Activated CD4-positive, alpha-beta T cell treated with anti-CD3 and anti-CD28 coated beads for 4 hours (primary cell): ENCODE data around the gene MYO1G.

Experiments
- DNase-seq, 2 donors: peaks; one replicate each; pipeline ENCODE4 v3.0.0-alpha.2; 2020

Gene MYO1G

DNA sequence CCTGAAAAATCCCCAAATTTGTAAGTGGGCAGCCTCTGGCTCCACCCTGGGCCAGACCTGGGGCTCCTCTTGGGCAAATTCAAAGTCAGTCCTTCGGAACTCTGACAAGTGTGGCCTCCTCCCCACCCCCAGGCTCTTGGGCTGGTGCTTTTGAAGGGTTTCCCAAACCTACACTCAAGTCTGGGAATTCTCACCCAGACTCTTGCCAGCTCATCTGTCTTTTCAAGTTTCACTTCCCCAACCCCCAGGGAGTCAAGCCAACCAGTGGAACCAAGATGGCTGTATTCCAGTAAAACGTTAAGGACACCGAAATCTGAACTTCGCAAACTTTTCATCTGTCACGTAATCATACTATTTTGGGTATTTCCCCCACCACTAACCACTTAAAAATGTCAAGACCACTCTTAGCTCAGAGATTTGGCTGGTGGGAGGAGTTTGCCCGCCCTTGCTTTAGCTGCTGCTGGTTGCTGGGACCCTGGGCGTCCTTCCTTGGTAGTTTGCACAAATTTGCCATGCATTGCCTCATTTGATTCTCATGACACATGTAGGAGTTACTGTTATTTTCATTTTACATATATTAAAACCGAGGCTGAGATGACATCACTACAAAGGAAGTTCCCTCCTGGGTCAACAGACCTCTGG lies 1.7 kb upstream of the MYO1G start:
- peak; percentile 48 to 57 for DNase-seq

DNA sequence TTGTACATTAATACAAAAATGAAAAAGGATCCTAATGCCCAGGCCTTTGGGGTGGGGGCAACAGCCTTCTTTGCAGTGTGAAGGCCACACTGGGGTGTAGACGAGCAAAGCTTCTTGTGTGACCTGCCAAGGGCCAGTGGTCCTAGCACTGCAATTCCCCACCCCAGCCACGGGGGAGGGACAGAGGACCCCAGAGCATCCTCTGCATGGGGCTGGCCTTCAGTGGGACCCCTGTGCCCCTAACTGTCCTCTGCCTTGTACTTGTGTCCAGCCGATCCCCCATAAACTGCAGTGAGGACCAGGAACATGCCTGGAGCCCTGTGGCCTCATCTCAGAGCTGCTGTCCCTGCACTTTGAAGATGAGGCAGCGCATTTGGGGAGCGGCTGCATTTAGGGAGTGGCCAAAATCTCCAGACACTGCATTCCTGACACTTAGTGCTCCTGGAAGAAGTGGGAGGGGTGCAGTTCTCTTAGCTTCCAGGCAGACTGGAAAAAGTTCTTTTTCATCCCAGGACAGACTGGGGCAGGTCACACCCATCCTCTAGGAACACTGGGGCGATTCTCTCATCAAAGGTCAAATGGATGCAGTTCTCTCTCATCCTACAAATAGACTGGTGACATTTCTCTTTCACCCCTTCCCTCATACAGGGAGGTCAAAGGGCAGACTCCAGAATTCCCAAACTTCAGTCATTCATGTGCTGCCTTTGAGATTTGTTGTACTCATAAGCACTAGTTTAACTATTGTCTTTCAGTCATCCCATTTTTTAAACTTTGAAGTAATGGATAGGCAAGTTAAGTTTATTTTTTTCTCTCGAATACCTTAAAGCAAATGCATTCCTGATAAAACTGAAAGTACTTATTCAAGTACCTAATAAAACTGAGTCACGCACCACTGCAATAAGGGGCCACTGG lies 922 bp upstream of the MYO1G start:
- DNase-seq, result no peak

DNA sequence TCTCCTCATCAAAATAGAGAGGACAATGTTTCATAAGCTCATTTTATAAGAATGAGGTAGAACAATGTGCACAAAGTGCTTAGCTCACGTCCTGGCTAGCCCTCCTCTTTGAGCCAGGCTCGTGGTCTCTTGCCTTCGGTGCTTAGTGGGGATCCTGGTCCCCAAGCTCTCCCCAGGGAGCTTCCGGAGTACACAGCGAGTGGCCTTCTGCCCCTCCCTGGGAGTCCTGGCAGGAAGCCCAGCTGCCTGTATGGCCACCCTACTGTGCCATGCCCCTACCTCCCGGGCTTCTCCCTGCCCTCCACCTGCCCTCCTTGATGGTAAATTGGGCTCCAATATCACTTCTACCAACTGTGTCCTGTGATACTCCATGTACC lies 868 bp downstream of the MYO1G start:
- DNase-seq, result no peak

DNA sequence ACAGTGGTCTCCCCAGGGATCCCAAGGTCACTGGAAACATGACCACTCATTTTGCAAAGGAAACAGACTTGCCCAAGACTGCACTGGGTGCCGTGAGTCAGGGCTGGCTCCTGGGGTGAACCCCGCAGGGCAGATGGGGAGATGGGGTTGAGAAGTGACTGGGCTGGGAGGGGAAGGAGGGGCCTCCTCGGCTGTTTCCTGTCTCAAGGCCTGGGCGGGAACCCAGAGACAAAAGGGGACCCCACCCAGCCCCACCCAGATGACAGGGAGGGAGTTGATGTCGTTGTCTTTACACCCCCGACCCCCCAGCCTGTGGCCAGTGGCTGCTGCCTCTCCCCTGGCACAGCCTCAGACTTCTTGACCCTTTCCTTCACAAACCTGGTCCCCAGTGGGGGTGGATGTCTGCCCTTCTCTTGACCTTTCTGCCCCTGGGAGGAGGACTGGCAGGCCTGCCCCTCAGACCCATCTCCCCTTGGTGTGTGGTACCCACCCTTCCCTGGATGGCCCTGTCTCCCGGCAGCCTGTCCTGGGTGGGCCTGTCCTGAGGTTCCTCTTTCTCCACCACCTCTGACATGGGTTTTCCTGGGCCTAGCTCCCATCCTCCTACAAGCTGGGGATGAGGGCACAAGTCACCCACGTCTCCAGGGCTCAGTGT lies 1.4 kb downstream of the MYO1G start:
- DNase-seq, result peak; percentile 61 to 72

DNA sequence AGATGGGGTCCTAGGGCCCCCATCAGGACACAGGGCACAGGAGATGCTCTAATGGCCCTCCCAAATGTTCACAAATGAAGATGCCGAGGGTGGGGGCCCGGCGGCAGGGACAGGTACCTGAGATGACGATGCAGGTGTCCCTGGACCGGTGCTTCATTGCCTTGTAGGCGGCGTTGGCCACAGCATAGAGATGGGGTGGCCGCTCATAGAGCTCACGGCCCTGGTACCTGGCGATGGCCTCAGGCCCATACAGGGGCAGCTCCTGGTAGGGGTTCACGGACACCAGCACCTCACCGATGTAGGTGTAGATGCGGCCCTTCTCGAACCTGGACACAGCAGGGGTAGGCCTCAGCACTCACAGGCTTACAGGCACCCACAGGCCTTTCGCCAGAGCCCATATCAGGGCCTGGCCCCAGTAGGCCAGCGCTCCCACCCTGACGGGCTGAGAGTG lies 2.0 kb downstream of the MYO1G start:
- no peak for DNase-seq

DNA sequence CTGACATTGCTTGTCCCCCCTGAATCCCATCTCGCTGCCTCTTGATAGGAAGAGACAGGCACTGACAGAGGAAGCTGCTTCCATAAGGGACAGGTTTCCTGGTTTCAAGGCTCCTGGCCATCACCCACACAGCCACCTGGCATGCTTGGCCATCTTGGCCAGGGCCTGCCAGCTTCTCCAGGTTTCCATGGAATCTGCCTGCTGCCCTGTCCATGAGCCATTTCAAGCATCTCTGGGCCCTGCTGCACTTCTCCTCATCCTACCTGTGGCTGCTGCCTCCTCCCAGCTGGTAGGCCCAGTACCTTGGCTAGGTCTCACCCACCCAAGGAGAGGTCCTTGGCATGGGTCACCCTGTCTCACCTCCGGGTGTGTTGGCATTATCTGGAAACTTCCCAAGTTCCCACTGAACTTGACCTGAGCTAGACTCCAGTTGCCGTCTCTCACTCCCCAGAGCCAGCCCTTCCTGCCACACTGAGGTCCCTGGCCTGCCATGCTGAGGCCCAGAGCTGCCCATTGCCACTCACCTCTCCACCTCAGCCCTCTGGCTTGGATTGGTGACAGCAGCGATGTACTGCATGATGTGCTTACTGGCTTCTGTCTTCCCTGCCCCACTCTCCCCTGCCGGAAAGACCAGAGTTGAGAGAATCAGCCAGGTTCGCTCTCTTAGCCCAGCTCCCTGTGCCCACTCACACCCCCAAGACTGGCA lies 2.6 kb downstream of the MYO1G start:
- DNase-seq, result no peak

DNA sequence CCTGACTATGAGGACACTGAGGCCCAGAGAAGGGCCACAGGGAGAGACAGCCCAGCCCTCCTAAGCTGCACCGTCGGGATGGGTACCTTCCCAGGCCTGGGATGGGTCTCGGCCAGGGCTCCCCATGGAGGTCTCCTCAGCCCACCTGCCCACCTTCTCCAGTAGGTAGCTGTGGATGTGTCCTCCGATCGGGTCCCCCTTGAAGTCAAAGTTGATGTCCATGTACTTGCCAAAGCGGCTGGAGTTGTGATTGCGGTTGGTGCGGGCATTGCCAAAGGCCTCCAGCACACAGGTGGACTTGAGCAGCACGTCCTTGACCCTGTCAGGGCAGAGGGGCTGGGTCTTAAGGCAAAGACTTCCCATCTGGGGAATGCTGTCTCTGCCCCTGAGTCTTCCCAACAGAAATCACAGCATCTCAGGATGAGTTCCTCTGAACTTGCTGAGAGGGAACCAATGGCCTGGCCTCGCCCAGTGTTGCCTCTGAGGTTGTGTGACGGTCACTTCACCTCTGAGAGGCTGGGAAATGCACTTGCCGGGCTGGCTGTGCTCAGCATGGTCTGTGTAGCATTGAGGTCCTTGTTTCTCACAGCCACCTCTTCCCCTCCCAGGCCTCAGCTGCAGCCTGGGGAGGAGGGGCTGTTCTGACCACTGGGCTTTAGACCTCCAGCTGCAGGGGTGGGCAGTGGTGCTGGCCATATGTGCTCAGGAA lies 3.3 kb downstream of the MYO1G start:
- DNase-seq, result no peak

DNA sequence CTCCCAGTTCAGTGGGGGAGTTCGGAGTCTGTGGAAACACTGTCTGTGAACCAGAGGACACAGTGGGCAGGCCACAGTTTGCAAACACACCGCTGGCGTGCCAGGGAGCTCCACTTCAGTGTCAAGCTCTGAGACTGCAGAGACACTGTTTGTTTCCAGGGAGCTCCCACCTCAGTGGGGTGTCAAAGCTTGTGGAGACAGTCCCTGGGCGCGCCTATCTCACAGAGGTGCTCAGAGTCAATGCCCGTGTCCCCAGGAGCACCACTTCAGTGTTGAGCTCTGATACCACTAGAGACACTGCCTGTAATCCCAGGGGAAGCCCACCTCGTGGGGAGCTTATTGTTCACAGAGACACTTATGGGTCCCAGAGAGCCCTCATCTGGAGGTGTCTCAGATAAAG lies 4.3 kb downstream of the MYO1G start:
- DNase-seq, result no peak

DNA sequence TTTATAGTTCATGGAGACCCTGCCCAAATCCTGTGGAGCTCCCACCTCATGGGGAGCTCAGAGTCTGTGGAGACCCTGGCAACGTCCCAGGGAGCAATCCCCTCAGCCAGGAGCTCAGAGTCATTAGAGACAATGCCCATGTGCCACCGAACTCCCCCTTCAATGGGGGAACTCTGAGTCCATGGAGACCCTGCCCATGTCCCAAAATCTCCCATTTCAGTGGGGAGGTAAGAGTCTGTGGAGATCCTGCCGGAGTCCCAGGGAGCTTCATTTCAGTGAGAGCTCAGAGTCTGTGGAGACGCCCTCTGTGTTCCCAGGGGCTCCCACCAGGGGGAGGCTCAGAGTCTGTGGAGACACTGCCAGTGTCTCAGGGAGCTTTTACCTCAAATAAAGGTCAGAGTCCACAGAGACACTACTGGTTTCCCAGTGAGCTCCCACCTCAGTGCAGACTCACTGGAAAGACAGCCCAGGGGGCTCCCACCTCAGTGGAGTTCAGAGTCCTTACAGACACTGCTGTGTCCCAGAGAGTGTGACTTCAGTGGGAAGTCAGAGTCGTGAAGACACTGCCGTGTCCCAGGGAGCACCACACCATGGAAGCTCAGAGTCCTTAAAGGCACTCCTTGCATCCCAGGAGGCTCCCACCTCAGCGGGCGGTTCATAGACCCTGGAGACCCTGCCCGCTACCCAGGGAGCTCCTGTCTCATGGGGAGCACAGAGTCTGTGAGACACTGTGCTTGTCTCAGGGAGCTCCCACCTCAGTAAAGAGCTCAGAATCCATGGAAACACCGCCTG lies 5.0 kb downstream of the MYO1G start:
- peak; percentile 50 to 69 for DNase-seq

DNA sequence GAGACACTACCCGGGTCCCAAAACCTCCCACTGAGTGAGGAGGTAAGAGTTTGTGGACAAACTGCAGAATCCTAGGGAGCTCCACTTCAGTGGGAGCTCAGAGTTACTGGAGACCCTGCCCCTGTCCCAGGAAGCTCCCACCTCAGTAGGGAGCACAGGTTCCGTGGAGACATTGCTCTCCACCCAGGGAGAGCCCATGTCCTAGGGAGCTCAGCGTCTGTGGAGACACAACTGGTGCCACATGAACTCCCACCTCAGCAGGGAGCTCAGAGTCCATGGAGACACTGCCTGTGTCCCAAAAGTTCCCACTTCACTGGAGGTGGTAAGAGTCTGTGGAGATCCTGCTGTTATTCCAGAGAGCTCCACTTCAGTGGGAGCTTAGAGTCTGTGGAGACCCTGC lies 6.3 kb downstream of the MYO1G start:
- no peak for DNase-seq

DNA sequence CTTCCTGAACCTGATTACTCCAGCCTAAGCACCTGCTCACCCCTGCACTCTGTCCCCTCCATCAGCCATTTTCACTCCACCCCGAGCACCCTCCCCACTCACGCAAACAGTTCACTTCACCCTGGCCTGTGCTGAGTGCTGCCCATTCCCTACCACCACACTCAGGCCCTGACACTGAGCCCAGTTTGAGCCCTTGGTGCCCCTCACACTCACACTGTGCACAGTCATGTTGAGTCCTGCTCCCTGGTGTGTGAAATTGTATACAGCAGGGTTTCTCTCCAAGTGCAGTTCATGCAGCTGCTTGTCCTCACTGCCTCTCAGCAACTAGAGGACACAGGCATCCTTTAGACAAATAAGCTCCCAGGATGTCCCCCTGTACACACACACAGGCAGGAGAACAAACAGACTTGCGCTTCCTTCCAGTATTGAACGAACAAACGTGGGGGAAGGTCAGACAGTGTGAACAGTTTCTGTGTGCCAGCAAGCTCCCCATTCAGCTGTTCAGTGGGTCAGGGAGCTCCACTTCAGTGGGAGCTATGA lies 6.8 kb downstream of the MYO1G start:
- no peak for DNase-seq

DNA sequence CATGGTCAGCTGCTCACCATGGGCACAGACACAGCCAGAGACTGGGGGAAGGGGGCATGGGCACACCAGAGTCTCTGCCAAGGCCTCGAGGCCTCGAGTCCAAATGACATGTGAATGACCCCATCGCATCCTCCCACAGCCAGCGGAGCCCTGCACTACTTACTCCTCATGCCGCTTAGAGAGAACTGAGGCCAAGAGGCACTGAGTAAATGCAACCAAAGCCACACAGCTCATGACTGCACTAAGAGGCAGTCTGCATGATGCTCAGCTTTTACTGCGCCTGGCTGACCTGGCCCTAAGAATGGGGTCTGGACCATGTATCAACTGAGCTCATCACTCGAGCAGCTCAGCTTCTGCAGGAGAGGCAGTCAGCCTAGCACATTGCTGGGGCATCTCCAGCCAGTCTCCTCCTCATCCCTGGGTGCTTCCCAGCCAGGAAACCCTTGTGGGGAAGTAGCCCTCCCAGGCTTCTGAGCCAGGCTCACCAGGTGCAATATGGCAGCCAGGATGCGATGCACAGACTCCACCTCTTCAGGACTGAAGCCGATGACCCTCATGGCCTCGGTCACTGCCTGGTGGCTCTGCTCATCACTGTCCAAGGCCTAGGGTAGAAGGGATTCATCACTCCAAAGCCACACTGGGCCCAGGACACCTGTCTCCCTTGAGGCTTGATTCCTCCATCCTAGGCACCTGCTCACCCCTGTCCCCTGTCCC lies 7.5 kb downstream of the MYO1G start:
- DNase-seq, result no peak

DNA sequence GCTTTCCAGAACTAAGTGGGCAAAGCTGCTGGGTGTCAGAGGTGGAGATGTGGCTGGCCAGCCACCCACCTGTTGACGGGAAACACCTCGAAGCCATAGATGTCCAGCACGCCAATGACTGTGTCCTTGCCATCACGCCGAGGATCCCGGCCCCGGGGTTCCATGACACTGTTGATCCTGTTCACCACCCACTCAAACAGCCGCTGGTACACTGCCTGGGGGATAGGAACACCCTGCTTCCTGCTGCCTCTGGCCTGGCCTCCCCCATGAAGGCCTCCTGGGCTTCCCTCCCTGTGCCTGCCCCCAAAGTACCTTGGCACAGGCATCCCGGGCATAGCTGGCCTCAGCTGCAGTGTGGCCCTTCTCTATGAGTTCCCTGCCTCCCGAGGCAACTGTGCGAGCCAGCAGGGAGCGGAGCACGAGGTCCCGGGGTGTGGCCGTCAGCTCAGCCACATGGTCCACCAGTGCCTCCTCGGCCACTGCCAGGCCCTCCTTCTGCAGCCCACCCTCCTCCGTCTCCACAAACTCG lies 8.2 kb downstream of the MYO1G start:
- no peak for DNase-seq

DNA sequence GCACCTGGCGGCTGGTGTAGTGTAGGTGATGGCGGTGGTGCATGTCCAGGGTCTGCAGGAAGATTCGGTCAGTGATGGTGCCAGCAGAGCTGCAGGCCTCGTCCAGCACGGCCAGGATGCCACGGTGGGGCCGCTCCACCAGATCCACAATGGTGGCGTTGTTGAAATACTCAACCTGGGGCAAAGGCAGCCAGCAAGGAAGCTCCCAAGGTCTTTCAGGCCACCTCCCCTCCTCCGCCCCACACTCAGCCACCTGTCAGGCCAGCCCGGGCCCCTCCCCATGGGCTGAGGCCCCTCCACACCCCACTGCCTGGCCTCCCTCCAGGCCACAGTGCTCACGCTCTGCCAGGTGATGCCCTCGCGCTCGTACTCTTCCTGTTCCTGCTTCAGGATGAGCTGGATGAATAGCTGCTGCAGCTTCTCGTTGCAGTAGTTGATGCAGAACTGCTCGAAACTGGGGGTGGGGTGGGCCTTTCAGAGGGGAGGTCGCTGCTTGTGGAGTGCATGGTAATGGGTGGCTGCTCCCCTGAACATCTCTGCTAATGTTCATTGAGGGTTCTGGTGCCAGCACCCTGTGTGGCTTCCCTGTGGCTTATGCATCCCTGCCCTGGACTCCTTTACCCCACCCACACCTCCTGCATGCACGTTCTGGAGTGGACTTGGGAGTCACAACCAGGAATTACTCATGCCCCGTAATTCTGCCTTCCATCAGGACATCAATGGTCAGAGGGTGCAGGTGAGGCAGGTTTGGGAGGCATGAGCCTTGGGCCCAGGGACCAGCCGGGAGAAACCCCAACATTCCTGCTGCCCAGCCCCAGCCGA lies 8.9 kb downstream of the MYO1G start:
- DNase-seq, result no peak

DNA sequence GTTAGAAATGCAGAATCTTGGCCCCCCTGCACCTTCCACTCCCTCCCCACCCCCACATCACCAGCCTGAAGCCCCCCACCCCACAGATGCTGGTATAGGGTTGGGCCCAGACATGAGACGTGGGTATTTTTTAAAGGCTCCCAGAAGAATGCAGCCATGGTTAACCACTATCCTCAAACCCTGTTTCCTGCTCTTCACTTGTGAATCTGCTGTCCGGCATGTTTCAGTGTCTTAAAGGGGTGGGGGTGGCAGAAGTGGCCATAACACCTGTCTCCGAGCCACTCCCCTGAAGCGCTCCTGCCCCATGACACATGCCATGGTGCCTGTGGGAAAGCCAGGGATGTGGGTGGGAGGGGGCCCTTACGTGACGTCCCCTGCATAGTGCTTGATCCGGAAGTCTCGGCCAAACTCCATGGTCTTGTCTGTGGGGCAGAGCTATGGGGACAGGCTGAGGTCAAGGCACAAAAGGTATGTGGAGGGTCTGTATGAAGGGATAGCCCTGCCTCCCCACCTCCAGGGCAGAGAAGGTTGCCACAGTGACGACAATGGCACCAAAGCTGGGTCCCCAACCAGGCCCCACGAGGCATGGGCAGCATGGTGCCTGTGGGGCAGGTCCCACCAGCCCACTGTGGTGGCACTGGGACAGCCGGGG lies 9.6 kb downstream of the MYO1G start:
- DNase-seq, result no peak

DNA sequence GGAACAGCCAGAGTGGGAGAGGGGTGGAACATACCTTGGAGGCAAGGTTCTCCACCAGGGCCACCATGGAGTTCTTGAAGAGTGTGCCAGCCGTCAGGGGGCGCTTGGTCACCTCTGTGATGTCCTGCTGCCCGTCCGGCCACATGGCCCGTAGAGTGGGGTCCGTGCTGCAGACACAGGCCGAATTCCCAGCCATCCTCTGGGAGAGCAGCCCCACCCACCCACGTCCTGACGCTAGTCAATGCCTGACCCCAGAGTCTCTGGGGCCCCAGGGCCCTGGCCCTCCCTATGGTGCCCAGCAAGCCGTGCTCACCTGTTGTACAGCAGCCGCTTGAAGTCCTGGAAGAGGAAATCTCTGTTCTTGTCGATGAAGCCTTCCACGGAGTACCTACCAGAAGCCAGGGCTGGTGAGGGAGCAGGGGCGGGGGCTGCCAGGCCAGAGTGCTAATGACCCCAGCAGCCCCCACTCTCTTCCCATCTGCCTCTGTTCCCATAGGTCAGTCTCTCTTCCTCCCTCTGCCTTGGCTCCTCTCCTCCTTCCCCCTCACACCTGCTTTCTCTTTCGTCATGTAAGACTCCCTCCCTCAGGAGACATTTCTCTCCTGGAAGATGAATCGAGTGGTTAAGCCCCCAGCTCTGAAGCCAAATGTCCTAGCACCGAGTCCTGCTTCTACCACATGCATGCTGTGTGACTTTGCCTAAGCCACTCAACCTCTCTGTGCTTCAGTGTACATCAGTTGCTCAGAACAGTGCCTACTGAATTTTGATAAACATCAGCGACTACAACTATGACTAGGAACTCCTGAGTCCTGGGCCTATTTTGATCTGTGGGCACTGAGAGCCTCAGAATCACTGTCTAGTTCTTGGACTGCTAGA lies 11.0 kb downstream of the MYO1G start:
- DNase-seq, result no peak

DNA sequence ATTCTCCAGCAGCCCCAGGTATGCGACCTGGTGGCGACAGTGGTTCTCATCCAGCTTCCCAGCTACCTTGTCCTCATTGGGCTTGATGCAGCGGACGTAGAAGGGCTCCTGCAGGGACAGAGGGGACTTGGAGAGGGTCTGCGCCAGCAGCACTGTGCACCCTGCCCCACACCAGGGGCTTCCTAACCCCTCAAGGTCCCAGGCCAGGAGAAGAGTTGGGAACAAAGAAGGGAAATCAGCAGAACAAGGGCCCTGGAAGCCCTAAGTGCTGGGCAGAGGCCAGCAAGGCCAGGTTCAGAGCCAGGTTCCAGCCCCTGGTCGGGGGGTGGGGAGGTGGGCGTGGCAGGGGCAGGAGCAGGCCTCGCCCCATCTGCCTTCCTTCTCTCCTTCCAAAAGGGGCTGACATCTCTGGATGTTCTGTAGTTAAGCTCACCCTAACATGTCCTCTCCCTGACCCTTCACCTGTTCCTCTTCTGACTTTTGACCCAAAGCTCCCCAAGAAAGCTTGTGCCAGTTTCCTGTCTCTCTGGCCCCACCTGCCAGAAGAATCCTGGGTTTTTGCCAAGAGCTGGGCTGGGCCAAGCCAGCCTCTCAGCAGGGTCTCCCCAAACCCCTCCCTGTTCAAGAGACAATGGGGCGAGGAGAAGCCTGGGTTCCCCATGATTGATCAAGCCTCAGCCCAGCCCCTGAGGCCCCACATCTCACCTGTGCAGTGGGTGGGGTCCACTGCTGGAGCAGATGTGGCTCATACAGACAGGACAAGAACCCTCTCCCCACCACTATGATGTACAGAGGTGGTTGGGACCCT lies 11.9 kb downstream of the MYO1G start:
- no peak for DNase-seq
